ENCODE data around the gene TGFBR3.

GRCh38 chr1:91640877-91641526 lies 244.9 kb downstream of the TGFBR3 start:
- TF ChIP-seq POLR2A (IDR thresholded peaks at IDR 0.05; ENCODE audit: control extremely low read depth in 1 of 2, low read depth in 2 of 2, low read length in 2 of 2) (no peak), KDM5A (IDR thresholded peaks at IDR 0.05; ENCODE audit: low read length) (no peak), CTCF (IDR thresholded peaks at IDR 0.05; ENCODE audit: control extremely low read depth in 1 of 3, insufficient read depth in 1 of 3, low read depth in 1 of 3, low read length in 3 of 3) (no peak), EP300 (IDR thresholded peaks at IDR 0.05; ENCODE audit: borderline replicate concordance in 1 of 2, low read depth in 2 of 2, low read length in 2 of 2) (no peak), TCF12 (IDR thresholded peaks at IDR 0.05; ENCODE audit: low read depth, low read length) (no peak), HDAC6 (IDR thresholded peaks at IDR 0.05; ENCODE audit: low read depth, low read length) (no peak), MAX (IDR thresholded peaks at IDR 0.05) (no peak), EZH2 (IDR thresholded peaks at IDR 0.05; ENCODE audit: low read depth, low read length, severe bottlenecking) (no peak), CHD2 (IDR thresholded peaks at IDR 0.05; ENCODE audit: low read length) (no peak), NRF1 (IDR thresholded peaks at IDR 0.05; ENCODE audit: low read depth, low read length) (no peak), TAF1 (IDR thresholded peaks at IDR 0.05; ENCODE audit: low read depth, low read length) (no peak), NANOG (IDR thresholded peaks at IDR 0.05; ENCODE audit: insufficient read depth, low read depth, low read length, poor library complexity, severe bottlenecking) (no peak), E2F6 (IDR thresholded peaks at IDR 0.05) (no peak)

Measured in H1 (cell line).